Thoracic aorta (tissue), 2 donors: ENCODE results near the gene CDADC1. TPM values are rescaled to one million over a fixed set of nuclear protein-coding genes. Genes with fewer than 3 reads are reported as not detected.

Experiments
- ATAC-seq: fragments of 150-250 bp; one replicate; pipeline ENCODE4 v1.8.0; 2017; ENCODE audit warnings: low read depth; ENCODE audit not compliant: insufficient number of reproducible peaks, low FRiP score
- DNase-seq: peaks from one replicate; pipeline ENCODE4 v3.0.0-alpha.2; 2020; ENCODE audit warnings: low spot score
- H3K27ac ChIP-seq, 2 donors: fragments of 200-600 bp; sonication (generic); 1 replicate in 1 of 2; 2 replicates in 1 of 2; pipeline ENCODE4 v1.5.1; 2016; ENCODE audit warnings: mild to moderate bottlenecking in 2 of 2, moderate library complexity in 2 of 2
- H3K27me3 ChIP-seq: fragments of 200-600 bp; sonication (generic); replicated peaks from 2 replicates; pipeline ENCODE4 v1.6.0; 2016; ENCODE audit warnings: mild to moderate bottlenecking; ENCODE audit not compliant: insufficient read depth
- H3K36me3 ChIP-seq: fragments of 200-600 bp; sonication (generic); one replicate; pipeline ENCODE4 v1.5.1; 2016
- H3K4me1 ChIP-seq, 2 donors: fragments of 200-600 bp; sonication (generic); 1 replicate in 1 of 2; 2 replicates in 1 of 2; pipeline versions ENCODE4 v1.5.1 to v1.6.0; 2016; ENCODE audit warnings: low read depth in 2 of 2, mild to moderate bottlenecking in 1 of 2; ENCODE audit not compliant: control insufficient read depth in 1 of 2
- H3K4me3 ChIP-seq: fragments of 200-600 bp; sonication (generic); 2 replicates; pipeline ENCODE4 v1.5.1; 2016; ENCODE audit warnings: mild to moderate bottlenecking
- H3K9me3 ChIP-seq: fragments of 200-600 bp; sonication (generic); 2 replicates; pipeline ENCODE4 v1.5.1; 2016
- total RNA-seq, 2 donors: library from RNA; depleted of rRNA; stranded (reverse); fragments of >200 nt; gene quantifications; one replicate each; pipeline versions ENCODE4 v1.1.0 to v1.2.3, GENCODE V29; 2016
- TF ChIP-seq, protein P1 (sequence below): fragments of 200-600 bp; sonication (generic); IDR thresholded peaks from one replicate; pipeline ENCODE4 v1.5.1; 2019; ENCODE audit warnings: antibody characterized with exemption

Gene CDADC1
- 10 to 100 TPM; 12.8 to 18.5 TPM for total RNA-seq

- Histone ChIP-seq H3K36me3 (no peaks in the 10 kb centered on the region), H3K27ac (peak within 1 kb of the TSS; percentile 92 to 94), H3K4me3 (peak within 1 kb of the TSS; percentile 89), H3K27me3 (no peaks in the 10 kb centered on the region), H3K4me1 (peaks cover 10 to 21% of the 10 kb centered on the region in 2 donors), H3K9me3 (no peaks in the 10 kb centered on the region)
- ATAC-seq (peak; percentile 93), DNase-seq (peak; percentile 95)
- TF ChIP-seq, protein P1, sequence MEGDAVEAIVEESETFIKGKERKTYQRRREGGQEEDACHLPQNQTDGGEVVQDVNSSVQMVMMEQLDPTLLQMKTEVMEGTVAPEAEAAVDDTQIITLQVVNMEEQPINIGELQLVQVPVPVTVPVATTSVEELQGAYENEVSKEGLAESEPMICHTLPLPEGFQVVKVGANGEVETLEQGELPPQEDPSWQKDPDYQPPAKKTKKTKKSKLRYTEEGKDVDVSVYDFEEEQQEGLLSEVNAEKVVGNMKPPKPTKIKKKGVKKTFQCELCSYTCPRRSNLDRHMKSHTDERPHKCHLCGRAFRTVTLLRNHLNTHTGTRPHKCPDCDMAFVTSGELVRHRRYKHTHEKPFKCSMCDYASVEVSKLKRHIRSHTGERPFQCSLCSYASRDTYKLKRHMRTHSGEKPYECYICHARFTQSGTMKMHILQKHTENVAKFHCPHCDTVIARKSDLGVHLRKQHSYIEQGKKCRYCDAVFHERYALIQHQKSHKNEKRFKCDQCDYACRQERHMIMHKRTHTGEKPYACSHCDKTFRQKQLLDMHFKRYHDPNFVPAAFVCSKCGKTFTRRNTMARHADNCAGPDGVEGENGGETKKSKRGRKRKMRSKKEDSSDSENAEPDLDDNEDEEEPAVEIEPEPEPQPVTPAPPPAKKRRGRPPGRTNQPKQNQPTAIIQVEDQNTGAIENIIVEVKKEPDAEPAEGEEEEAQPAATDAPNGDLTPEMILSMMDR = no peak
These were observed at the start of gene CDADC1 for GRCh38 chr13:49247643-49248621. Gene CDADC1 (plus strand): TSS chr13:49247925. CDS start chr13:49248038, 113 bp downstream.

DNA sequence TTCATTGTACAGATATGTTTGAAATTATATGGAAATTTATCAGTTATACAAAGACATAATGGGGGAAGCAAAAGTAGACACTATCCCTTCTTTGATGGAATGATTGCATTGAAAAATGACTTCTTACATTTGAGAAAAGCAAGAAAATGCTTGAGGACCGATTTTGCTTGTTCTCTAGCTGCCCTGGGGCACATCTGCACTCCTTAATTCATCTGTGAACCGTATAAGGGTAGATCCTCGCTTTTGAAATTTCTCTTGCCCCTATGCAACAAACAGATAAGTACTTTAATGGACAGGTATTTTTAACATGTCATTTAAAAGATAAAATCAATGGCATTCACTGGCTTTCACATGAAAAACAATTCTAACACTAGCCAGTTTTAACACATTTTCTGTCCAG is 41.1 kb upstream of the CDADC1 start:
- no peak overlapping the region for H3K4me3 ChIP-seq
- no peak overlapping the region for H3K27ac ChIP-seq
- ATAC-seq = no peak
- no peaks in the 10 kb centered on the region for H3K4me1 ChIP-seq
- no peak for DNase-seq
- H3K9me3 ChIP-seq = no peaks in the 10 kb centered on the region
- peaks cover 10% of the 10 kb centered on the region for H3K36me3 ChIP-seq
- TF ChIP-seq, protein P1 = no peak
- no peaks in the 10 kb centered on the region for H3K27me3 ChIP-seq

GRCh38 chr13:49208619-49209018 is 39.1 kb upstream of the CDADC1 start:
- H3K36me3 ChIP-seq = peaks cover 7% of the 10 kb centered on the region

DNA sequence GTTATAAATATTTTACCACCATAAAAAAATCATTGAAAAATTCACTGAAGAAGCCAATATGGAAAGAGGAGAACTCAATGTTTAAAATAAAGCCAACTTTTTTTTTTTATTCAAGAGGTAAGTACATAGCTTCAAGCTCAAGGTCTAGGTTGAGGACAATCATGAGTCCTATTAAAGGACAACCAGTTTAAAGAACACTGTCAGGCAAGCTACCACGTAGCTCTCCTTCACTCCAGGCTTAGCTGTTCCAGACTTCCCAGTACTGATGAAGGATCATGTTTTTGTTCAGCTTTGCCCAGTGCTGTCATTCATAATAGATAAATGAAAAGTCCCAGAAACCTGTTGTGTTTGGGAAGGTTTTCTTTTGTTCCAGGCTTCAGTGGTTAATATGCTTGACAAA is 37.6 kb upstream of the CDADC1 start:
- TF ChIP-seq, protein P1 = no peak
- H3K4me1 ChIP-seq = no peaks in the 10 kb centered on the region
- H3K9me3 ChIP-seq = no peaks in the 10 kb centered on the region
- ATAC-seq = no peak
- DNase-seq = no peak
- H3K36me3 ChIP-seq = peaks cover 6% of the 10 kb centered on the region
- no peaks in the 10 kb centered on the region for H3K27me3 ChIP-seq
- H3K27ac ChIP-seq = no peak overlapping the region
- no peak overlapping the region for H3K4me3 ChIP-seq

More at GRCh38 chr13:49208619-49209018, 39.1 kb upstream of the CDADC1 start:
- no peaks in the 10 kb centered on the region for H3K4me1 ChIP-seq
- ATAC-seq (no peak), DNase-seq (no peak)
- H3K27ac ChIP-seq = no peak overlapping the region
- H3K9me3 ChIP-seq = no peaks in the 10 kb centered on the region
- TF ChIP-seq, protein P1 = no peak
- H3K27me3 ChIP-seq = no peaks in the 10 kb centered on the region
- H3K4me3 ChIP-seq = no peak overlapping the region

DNA sequence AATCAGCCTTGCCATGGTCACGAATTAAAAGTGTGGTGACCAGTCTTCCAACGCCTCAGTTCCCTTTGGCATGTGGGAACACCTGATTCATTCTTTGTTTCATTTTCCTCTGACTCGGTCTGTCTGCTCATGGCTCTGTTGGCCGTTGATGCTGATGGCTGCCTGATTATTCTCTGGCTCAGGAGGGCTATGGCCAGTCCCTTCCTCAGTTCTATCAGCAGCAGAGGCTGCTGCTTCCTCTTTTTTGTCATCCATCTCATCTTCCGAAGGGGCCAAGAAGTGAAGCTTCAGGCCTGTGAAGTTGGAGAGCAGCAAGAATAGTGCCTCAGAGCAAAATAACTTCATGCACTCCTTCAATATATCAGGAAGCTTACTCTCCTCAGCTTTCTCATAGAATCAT is 37.1 kb upstream of the CDADC1 start:
- no peak overlapping the region for H3K4me3 ChIP-seq
- no peaks in the 10 kb centered on the region for H3K9me3 ChIP-seq
- peaks cover 6% of the 10 kb centered on the region for H3K36me3 ChIP-seq
- H3K27ac ChIP-seq = no peak overlapping the region
- ATAC-seq (no peak), DNase-seq (no peak)
- no peaks in the 10 kb centered on the region for H3K27me3 ChIP-seq
- TF ChIP-seq, protein P1 = no peak
- no peaks in the 10 kb centered on the region for H3K4me1 ChIP-seq
